H1 (cell line): ENCODE measurements around the gene TDRD15.

ENCODE experiments used
- BRCA1 ChIP-seq: IDR thresholded peaks from 2 replicates; pipeline ENCODE4 v1.6.1; 2012; ENCODE audit warnings: low read depth, low read length, improper control_type of control experiment
- CEBPB ChIP-seq: IDR thresholded peaks from 2 replicates; pipeline ENCODE4 v1.6.1; 2012; ENCODE audit warnings: low read depth, low read length
- CTCF ChIP-seq, 3 experiments: IDR thresholded peaks; 1 replicate in 2 of 3; 2 replicates in 1 of 3; pipeline versions ENCODE4 v1.5.1 to v1.6.1; 2011; ENCODE audit warnings: low read length in 3 of 3, mild to moderate bottlenecking in 3 of 3, inconsistent platforms in 2 of 3, low read depth in 1 of 3, moderate library complexity in 1 of 3; ENCODE audit not compliant: insufficient read depth in 1 of 3; ENCODE audit errors: control extremely low read depth in 1 of 3
- E2F6 ChIP-seq: IDR thresholded peaks from 2 replicates; pipeline ENCODE4 v1.6.1; 2012; ENCODE audit warnings: inconsistent platforms
- EZH2 ChIP-seq: fragments of 200-600 bp; sonication (generic); IDR thresholded peaks from 2 replicates; pipeline ENCODE4 v1.7.1; 2012; ENCODE audit warnings: low read depth, mild to moderate bottlenecking, moderate library complexity, low read length, inconsistent platforms; ENCODE audit not compliant: severe bottlenecking
- GABPA ChIP-seq: IDR thresholded peaks from 2 replicates; pipeline ENCODE4 v1.6.1; 2011; ENCODE audit warnings: mild to moderate bottlenecking, low read length, moderate library complexity, borderline replicate concordance; ENCODE audit not compliant: insufficient read depth
- JUND ChIP-seq: IDR thresholded peaks from 2 replicates; pipeline ENCODE4 v1.6.1; 2011; ENCODE audit warnings: mild to moderate bottlenecking, improper control_type of control experiment, low read length
- KDM5A ChIP-seq: fragments of 200-600 bp; IDR thresholded peaks from 2 replicates; pipeline ENCODE4 v1.7.1; 2012; ENCODE audit warnings: mild to moderate bottlenecking, low read length, inconsistent platforms, mixed read lengths
- POLR2A ChIP-seq, 2 experiments: IDR thresholded peaks; 1 replicate in 1 of 2; 2 replicates in 1 of 2; pipeline ENCODE4 v1.6.1; 2011; ENCODE audit warnings: low read depth in 2 of 2, low read length in 2 of 2, mild to moderate bottlenecking in 2 of 2; ENCODE audit errors: control extremely low read depth in 1 of 2
- RFX5 ChIP-seq: IDR thresholded peaks from 2 replicates; pipeline ENCODE4 v1.6.1; 2011; ENCODE audit warnings: low read depth, low read length, improper control_type of control experiment, borderline replicate concordance
- RNF2 ChIP-seq: fragments of 200-900, 300-1000 bp; sonication (generic); IDR thresholded peaks from 2 replicates; pipeline ENCODE4 v1.7.1; 2016; ENCODE audit warnings: borderline replicate concordance, low read depth, mild to moderate bottlenecking, antibody characterized with exemption, low read length; ENCODE audit not compliant: poor library complexity, severe bottlenecking; ENCODE audit errors: missing control alignments
- RXRA ChIP-seq: IDR thresholded peaks from 2 replicates; pipeline ENCODE4 v1.6.1; 2011; ENCODE audit warnings: low read depth, mild to moderate bottlenecking, low read length, moderate library complexity; ENCODE audit not compliant: insufficient read depth
- SIN3A ChIP-seq, 2 experiments: IDR thresholded peaks in 1 of 2; conservative IDR thresholded peaks in 1 of 2; 2 replicates each; pipeline ENCODE4 v1.6.1; 2011 to 2012; ENCODE audit warnings: low read length in 2 of 2, improper control_type of control experiment in 1 of 2, low read depth in 1 of 2, mild to moderate bottlenecking in 1 of 2
- TBP ChIP-seq: IDR thresholded peaks from 2 replicates; pipeline ENCODE4 v1.6.1; 2011; ENCODE audit warnings: low read depth, low read length, improper control_type of control experiment

- TF ChIP-seq EZH2 (no peak), BRCA1 (no peak), CTCF (IDR thresholded peaks at IDR 0.05; ENCODE audit: control extremely low read depth in 1 of 3, insufficient read depth in 1 of 3, low read depth in 1 of 3, low read length in 3 of 3) (no peak), CEBPB (no peak), POLR2A (IDR thresholded peaks at IDR 0.05; ENCODE audit: control extremely low read depth in 1 of 2, low read depth in 2 of 2, low read length in 2 of 2) (no peak), SIN3A (conservative IDR thresholded peaks at IDR 0.05 in 1 of 2, IDR thresholded peaks at IDR 0.05 in 1 of 2; ENCODE audit: low read depth in 1 of 2, low read length in 2 of 2) (no peak), GABPA (no peak), JUND (no peak), RFX5 (no peak), RNF2 (no peak), RXRA (no peak), TBP (no peak), E2F6 (no peak), KDM5A (no peak)
These were observed 59.5 kb downstream of the TDRD15 start for GRCh38 chr2:21183306-21183705.
